ENCODE data around the gene NIT1.

DNA sequence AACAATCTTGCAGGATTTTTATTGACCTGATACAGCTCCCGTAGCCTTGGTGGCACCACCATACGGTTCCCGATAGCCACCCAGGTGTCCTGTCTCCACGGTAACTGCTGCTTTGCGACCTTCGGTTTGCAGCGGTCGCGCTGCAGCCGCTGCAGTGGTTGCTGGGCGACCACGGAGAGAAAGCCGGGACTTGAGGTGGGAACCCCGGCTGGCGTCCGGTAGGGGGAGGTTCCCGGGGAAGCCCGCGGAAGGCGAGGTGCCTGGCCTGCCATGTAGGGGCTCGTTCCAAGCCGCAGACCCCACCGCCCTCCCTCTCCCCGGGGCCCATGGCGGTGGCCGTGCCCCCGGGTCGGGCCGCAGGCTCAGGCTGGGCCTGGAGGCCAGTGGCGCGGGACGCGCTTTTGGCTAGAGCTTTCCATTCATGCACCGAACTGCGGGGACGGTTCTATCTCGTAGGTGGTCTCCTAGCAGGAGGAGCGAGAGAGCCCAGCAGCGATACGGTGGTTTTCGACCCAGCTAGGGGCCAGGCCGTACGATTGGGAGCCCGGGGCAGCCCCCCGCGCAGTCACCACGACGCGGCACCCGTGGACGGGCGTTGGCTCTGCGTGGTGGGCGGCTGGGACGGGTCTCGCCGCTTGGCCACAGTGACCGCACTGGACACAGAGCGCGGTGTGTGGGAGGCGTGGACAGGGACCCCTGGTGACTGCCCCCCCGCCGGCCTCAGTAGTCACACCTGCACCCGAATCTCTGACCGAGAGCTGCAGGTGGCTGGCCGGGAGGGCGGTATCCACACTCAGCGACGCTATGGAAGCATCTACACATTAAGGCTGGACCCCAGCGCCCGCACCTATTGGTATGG lies 19.5 kb upstream of the NIT1 start, which contains the start of gene KLHDC9:
- TF ChIP-seq, protein P1, sequence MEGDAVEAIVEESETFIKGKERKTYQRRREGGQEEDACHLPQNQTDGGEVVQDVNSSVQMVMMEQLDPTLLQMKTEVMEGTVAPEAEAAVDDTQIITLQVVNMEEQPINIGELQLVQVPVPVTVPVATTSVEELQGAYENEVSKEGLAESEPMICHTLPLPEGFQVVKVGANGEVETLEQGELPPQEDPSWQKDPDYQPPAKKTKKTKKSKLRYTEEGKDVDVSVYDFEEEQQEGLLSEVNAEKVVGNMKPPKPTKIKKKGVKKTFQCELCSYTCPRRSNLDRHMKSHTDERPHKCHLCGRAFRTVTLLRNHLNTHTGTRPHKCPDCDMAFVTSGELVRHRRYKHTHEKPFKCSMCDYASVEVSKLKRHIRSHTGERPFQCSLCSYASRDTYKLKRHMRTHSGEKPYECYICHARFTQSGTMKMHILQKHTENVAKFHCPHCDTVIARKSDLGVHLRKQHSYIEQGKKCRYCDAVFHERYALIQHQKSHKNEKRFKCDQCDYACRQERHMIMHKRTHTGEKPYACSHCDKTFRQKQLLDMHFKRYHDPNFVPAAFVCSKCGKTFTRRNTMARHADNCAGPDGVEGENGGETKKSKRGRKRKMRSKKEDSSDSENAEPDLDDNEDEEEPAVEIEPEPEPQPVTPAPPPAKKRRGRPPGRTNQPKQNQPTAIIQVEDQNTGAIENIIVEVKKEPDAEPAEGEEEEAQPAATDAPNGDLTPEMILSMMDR (IDR thresholded peaks at IDR 0.05), result no peak
- TF ChIP-seq EP300 (IDR thresholded peaks at IDR 0.05) (no peak), POLR2A (IDR thresholded peaks at IDR 0.05) (no peak)
